Kidney epithelial cell (primary cell): ENCODE data around the gene MAGEB10. TPM values are rescaled to one million over a fixed set of nuclear protein-coding genes. Genes with fewer than 3 reads are reported as not detected.

Experiments
- DNase-seq: peaks from one replicate; pipeline ENCODE4 v3.0.0-alpha.2; 2010; ENCODE audit warnings: low read depth
- H3K27me3 ChIP-seq: 2 replicates; pipeline ENCODE4 v1.6.0; 2011; ENCODE audit warnings: low read length; ENCODE audit not compliant: control insufficient read depth, insufficient read depth
- H3K36me3 ChIP-seq: 2 replicates; pipeline ENCODE4 v1.5.1; 2011; ENCODE audit warnings: low read length; ENCODE audit not compliant: control insufficient read depth, insufficient read depth
- H3K4me3 ChIP-seq: 2 replicates; pipeline ENCODE4 v1.5.1; 2011; ENCODE audit warnings: low read depth, mild to moderate bottlenecking, control low read depth, low read length
- CTCF ChIP-seq: IDR thresholded peaks from 2 replicates; pipeline ENCODE4 v1.5.1; 2011; ENCODE audit warnings: mild to moderate bottlenecking, moderate library complexity, low read length, control low read depth, inconsistent platforms; ENCODE audit not compliant: insufficient read depth, poor library complexity, severe bottlenecking
- total RNA-seq: library from RNA; depleted of rRNA; stranded (reverse); fragments of >200 nt; gene quantifications from 2 replicates; pipeline ENCODE4 v1.2.3, GENCODE V29; 2015

Gene MAGEB10
- total RNA-seq = not detected in 2 replicates

GRCh38 chrX:27807690-27808089 lies at the start of gene MAGEB10:
Gene MAGEB10 (plus strand): TSS chrX:27807990. CDS start chrX:27821307, 13,317 bp downstream.
- Histone ChIP-seq H3K4me3 (no peak within 1 kb of the TSS), H3K36me3 (no peaks in the 10 kb centered on the region), H3K27me3 (no peaks in the 10 kb centered on the region)
- TF ChIP-seq CTCF = no peak
- no peak for DNase-seq

GRCh38 chrX:27765718-27766117 lies 42.1 kb upstream of the MAGEB10 start:
- H3K27me3 ChIP-seq = no peaks in the 10 kb centered on the region
- no peak for TF ChIP-seq CTCF
- no peak overlapping the region for H3K4me3 ChIP-seq
- no peak for DNase-seq
- no peaks in the 10 kb centered on the region for H3K36me3 ChIP-seq

GRCh38 chrX:27767387-27767786 lies 40.4 kb upstream of the MAGEB10 start:
- DNase-seq = no peak
- TF ChIP-seq CTCF = no peak
- Histone ChIP-seq H3K4me3 (no peak overlapping the region), H3K27me3 (no peaks in the 10 kb centered on the region), H3K36me3 (no peaks in the 10 kb centered on the region)

GRCh38 chrX:27775984-27776383 lies 31.8 kb upstream of the MAGEB10 start:
- H3K36me3 ChIP-seq = no peaks in the 10 kb centered on the region
- no peak for DNase-seq
- H3K27me3 ChIP-seq = no peaks in the 10 kb centered on the region
- no peak overlapping the region for H3K4me3 ChIP-seq
- no peak for TF ChIP-seq CTCF

- H3K4me3 ChIP-seq = no peak overlapping the region
- no peak for DNase-seq
- H3K27me3 ChIP-seq = no peaks in the 10 kb centered on the region
- TF ChIP-seq CTCF = no peak
- H3K36me3 ChIP-seq = no peaks in the 10 kb centered on the region
Measured at GRCh38 chrX:27796640-27797257, 11.0 kb upstream of the MAGEB10 start.

- DNase-seq = no peak
Measured at GRCh38 chrX:27797575-27797974, 10.2 kb upstream of the MAGEB10 start.

More at GRCh38 chrX:27797575-27797974, 10.2 kb upstream of the MAGEB10 start:
- Histone ChIP-seq H3K27me3 (no peaks in the 10 kb centered on the region), H3K36me3 (no peaks in the 10 kb centered on the region), H3K4me3 (no peak overlapping the region)
- TF ChIP-seq CTCF = no peak
